MM.1S (cell line): ENCODE results near the gene SPRING1.

Source experiments
- DNase-seq: peaks from one replicate; pipeline ENCODE4 v3.0.0-alpha.2; 2015
- H2AFZ ChIP-seq: fragments of 300-600 bp; sonication (generic); 2 replicates; pipeline ENCODE4 v1.6.0; 2016; ENCODE audit warnings: antibody characterized with exemption, low read length
- H3F3A ChIP-seq: fragments of 300-600 bp; sonication (generic); 2 replicates; pipeline ENCODE4 v1.6.1; 2016; ENCODE audit warnings: mild to moderate bottlenecking, antibody characterized with exemption, low read length, moderate library complexity, mixed read lengths; ENCODE audit not compliant: insufficient read depth
- H3K27ac ChIP-seq: fragments of 300-600 bp; sonication (generic); 2 replicates; pipeline ENCODE4 v1.5.1; 2016; ENCODE audit warnings: mild to moderate bottlenecking, low read length
- H3K27me3 ChIP-seq: fragments of 300-600 bp; sonication (generic); replicated peaks from 2 replicates; pipeline ENCODE4 v1.6.0; 2016; ENCODE audit warnings: low read length; ENCODE audit not compliant: insufficient read depth
- H3K36me3 ChIP-seq: fragments of 300-600 bp; sonication (generic); replicated peaks from 2 replicates; pipeline ENCODE4 v1.6.1; 2016; ENCODE audit warnings: mild to moderate bottlenecking, low read length, mixed read lengths; ENCODE audit not compliant: insufficient read depth
- H3K4me1 ChIP-seq: fragments of 300-600 bp; sonication (generic); 2 replicates; pipeline ENCODE4 v1.6.1; 2016; ENCODE audit warnings: low read length, mixed read lengths
- H3K4me2 ChIP-seq: fragments of 300-600 bp; sonication (generic); 2 replicates; pipeline ENCODE4 v1.6.0; 2016; ENCODE audit warnings: low read depth, low read length
- H3K4me3 ChIP-seq: fragments of 300-600 bp; sonication (generic); 2 replicates; pipeline ENCODE4 v1.5.1; 2016; ENCODE audit warnings: low read length, mixed read lengths
- H3K79me2 ChIP-seq: fragments of 300-600 bp; sonication (generic); 2 replicates; pipeline ENCODE4 v1.6.1; 2016; ENCODE audit warnings: mixed run types, low read length, mixed read lengths
- H3K9ac ChIP-seq: fragments of 300-600 bp; sonication (generic); 2 replicates; pipeline ENCODE4 v1.6.1; 2016; ENCODE audit warnings: low read length, mixed read lengths
- H3K9me2 ChIP-seq: fragments of 300-600 bp; sonication (generic); replicated peaks from 2 replicates; pipeline ENCODE4 v1.6.1; 2016; ENCODE audit warnings: mild to moderate bottlenecking, low read length, mixed read lengths; ENCODE audit not compliant: insufficient read depth
- H3K9me3 ChIP-seq: fragments of 300-600 bp; sonication (generic); replicated peaks from 2 replicates; pipeline ENCODE4 v1.6.1; 2016; ENCODE audit warnings: mild to moderate bottlenecking, low read length, mixed read lengths; ENCODE audit not compliant: insufficient read depth
- H4K20me1 ChIP-seq: fragments of 300-600 bp; sonication (generic); 2 replicates; pipeline ENCODE4 v1.6.1; 2016; ENCODE audit warnings: mild to moderate bottlenecking, low read length, moderate library complexity, mixed read lengths; ENCODE audit not compliant: insufficient read depth
- CTCF ChIP-seq: fragments of 300-600 bp; sonication (generic); IDR thresholded peaks from 2 replicates; pipeline ENCODE4 v1.5.1; 2016; ENCODE audit warnings: antibody characterized with exemption, low read length, mixed read lengths
- EZH2 ChIP-seq: fragments of 300-600 bp; sonication (generic); optimal IDR thresholded peaks from 2 replicates; pipeline ENCODE3; 2017; ENCODE audit warnings: low read depth, mild to moderate bottlenecking, antibody characterized with exemption, low read length, mixed read lengths
- EZH2phosphoT487 ChIP-seq: fragments of 300-600 bp; sonication (generic); IDR thresholded peaks from 2 replicates; pipeline ENCODE4 v1.6.1; 2018; ENCODE audit warnings: antibody characterized with exemption, low read length

The SPRING1 gene

GRCh38 chr12:116737774-116738657, at the start of gene SPRING1, which contains the start of gene RNFT2:
SPRING1 (minus strand) TSS chr12:116738069; CDS start chr12:116737900, 169 bp downstream.
RNFT2 (plus strand) TSS chr12:116738315; CDS start chr12:116740498, 2,183 bp downstream.
- Histone ChIP-seq H3K4me2 (peak within 1 kb of the TSS; percentile 68), H2AFZ (peak within 1 kb of the TSS; percentile 74), H3K4me1 (peaks cover 8% of the 10 kb centered on the region; the same call in 1 of the 2 replicates), H3K36me3 (no peaks in the 10 kb centered on the region), H3K27me3 (no peaks in the 10 kb centered on the region), H3F3A (no peaks in the 10 kb centered on the region), H3K4me3 (peak within 1 kb of the TSS; percentile 80), H4K20me1 (no peaks in the 10 kb centered on the region), H3K9me3 (no peaks in the 10 kb centered on the region), H3K9ac (peak within 1 kb of the TSS; percentile 65), H3K79me2 (peaks cover 30% of the 10 kb centered on the region), H3K9me2 (no peaks in the 10 kb centered on the region), H3K27ac (peak within 1 kb of the TSS; percentile 29; the same call in 1 of the 2 replicates)
- peak; percentile 94 for DNase-seq
- TF ChIP-seq EZH2 = no peak
- TF ChIP-seq EZH2phosphoT487 = no peak
- peak; percentile 19; the same call in 1 of the 2 replicates for TF ChIP-seq CTCF

GRCh38 chr12:116784238-116784612, 46.4 kb upstream of the SPRING1 start:
- Histone ChIP-seq H3F3A (no peaks in the 10 kb centered on the region), H3K4me3 (no peak overlapping the region), H3K9ac (no peak overlapping the region), H3K27me3 (no peaks in the 10 kb centered on the region), H4K20me1 (no peaks in the 10 kb centered on the region), H3K9me2 (no peaks in the 10 kb centered on the region), H3K36me3 (no peaks in the 10 kb centered on the region), H3K4me1 (no peaks in the 10 kb centered on the region), H3K27ac (no peak overlapping the region), H3K9me3 (no peaks in the 10 kb centered on the region), H3K79me2 (no peaks in the 10 kb centered on the region), H3K4me2 (no peak overlapping the region), H2AFZ (no peak overlapping the region)
- no peak for DNase-seq
- TF ChIP-seq EZH2 = no peak
- TF ChIP-seq EZH2phosphoT487 = no peak
- no peak for TF ChIP-seq CTCF

GRCh38 chr12:116783525-116784237, 45.8 kb upstream of the SPRING1 start:
- H4K20me1 ChIP-seq = no peaks in the 10 kb centered on the region
- H3K9me3 ChIP-seq = no peaks in the 10 kb centered on the region
- H3K27me3 ChIP-seq = no peaks in the 10 kb centered on the region
- no peaks in the 10 kb centered on the region for H3K79me2 ChIP-seq
- no peak for TF ChIP-seq EZH2
- TF ChIP-seq EZH2phosphoT487 = no peak
- TF ChIP-seq CTCF = no peak
- H3K4me1 ChIP-seq = no peaks in the 10 kb centered on the region
- H3K36me3 ChIP-seq = no peaks in the 10 kb centered on the region
- H3K9me2 ChIP-seq = no peaks in the 10 kb centered on the region
- DNase-seq = no peak
- H3K27ac ChIP-seq = no peak overlapping the region
- no peaks in the 10 kb centered on the region for H3F3A ChIP-seq
- H3K4me2 ChIP-seq = no peak overlapping the region
- no peak overlapping the region for H3K9ac ChIP-seq
- H2AFZ ChIP-seq = no peak overlapping the region
- H3K4me3 ChIP-seq = no peak overlapping the region
